GM18526 (cell line): ENCODE results near the gene CLEC12A.

Experiments used
- POLR2A ChIP-seq: IDR thresholded peaks from 3 replicates; pipeline ENCODE4 v1.6.1; 2011; ENCODE audit not compliant: insufficient read length; ENCODE audit errors: extremely low read depth

CLEC12A gene

GRCh38 chr12:9971181-9971580, at the start of gene CLEC12A:
CLEC12A (plus strand) TSS chr12:9971409; CDS start chr12:9971597, 188 bp downstream.
- TF ChIP-seq POLR2A: no peak

GRCh38 chr12:9922429-9922828, 48.8 kb upstream of the CLEC12A start:
- no peak for TF ChIP-seq POLR2A

GRCh38 chr12:9925705-9926393, 45.4 kb upstream of the CLEC12A start:
- TF ChIP-seq POLR2A: no peak

- no peak for TF ChIP-seq POLR2A
Measured at GRCh38 chr12:9926876-9927275, 44.3 kb upstream of the CLEC12A start.

- no peak for TF ChIP-seq POLR2A
Measured at GRCh38 chr12:9928607-9929006, 42.6 kb upstream of the CLEC12A start.

GRCh38 chr12:9931245-9931644, 40.0 kb upstream of the CLEC12A start:
- no peak for TF ChIP-seq POLR2A

GRCh38 chr12:9932270-9932669, 38.9 kb upstream of the CLEC12A start, which contains the start of gene CLEC2A:
CLEC2A (minus strand) TSS chr12:9932370; CDS start chr12:9932329, 41 bp downstream.
- TF ChIP-seq POLR2A: no peak

- TF ChIP-seq POLR2A: no peak
Measured at GRCh38 chr12:9933958-9934357, 37.3 kb upstream of the CLEC12A start.

GRCh38 chr12:9935026-9935425, 36.2 kb upstream of the CLEC12A start:
- no peak for TF ChIP-seq POLR2A

GRCh38 chr12:9936591-9936990, 34.6 kb upstream of the CLEC12A start:
- TF ChIP-seq POLR2A: no peak

GRCh38 chr12:9940375-9940774, 30.8 kb upstream of the CLEC12A start:
- no peak for TF ChIP-seq POLR2A

- TF ChIP-seq POLR2A: no peak
Measured at GRCh38 chr12:9941838-9942237, 29.4 kb upstream of the CLEC12A start.

- no peak for TF ChIP-seq POLR2A
Measured at GRCh38 chr12:9943240-9943639, 28.0 kb upstream of the CLEC12A start.

GRCh38 chr12:9944391-9944790, 26.8 kb upstream of the CLEC12A start:
- no peak for TF ChIP-seq POLR2A

- TF ChIP-seq POLR2A: no peak
Measured at GRCh38 chr12:9947674-9948073, 23.5 kb upstream of the CLEC12A start.

GRCh38 chr12:9948606-9949296, 22.5 kb upstream of the CLEC12A start:
- no peak for TF ChIP-seq POLR2A

GRCh38 chr12:9951026-9951675, 20.1 kb upstream of the CLEC12A start:
- no peak for TF ChIP-seq POLR2A

- no peak for TF ChIP-seq POLR2A
Measured at GRCh38 chr12:9957834-9958233, 13.4 kb upstream of the CLEC12A start.
